ENCODE data around the gene FSTL4.

FSTL4 gene

GRCh38 chr5:133381571-133382365 is 230.6 kb downstream of the FSTL4 start:
- no peak overlapping the region for H3K9ac ChIP-seq (ENCODE audit: low read length)
- peaks cover 4% of the 10 kb centered on the region; the same call in 1 of the 2 replicates for H3K9me3 ChIP-seq (ENCODE audit: low read length)
- H3K9me2 ChIP-seq (ENCODE audit: low read depth, low read length) = no peaks in the 10 kb centered on the region; the same call in 1 of the 2 replicates
- no peaks in the 10 kb centered on the region for H3K79me2 ChIP-seq (ENCODE audit: insufficient read depth, low read length)
- no peaks in the 10 kb centered on the region for H3F3A ChIP-seq (ENCODE audit: insufficient read depth, low read length)
- no peak for TF ChIP-seq CTCF (IDR thresholded peaks at IDR 0.05; ENCODE audit: low read length)
- TF ChIP-seq EZH2 (IDR thresholded peaks at IDR 0.05; ENCODE audit: borderline replicate concordance, low read length) = no peak
- no peaks in the 10 kb centered on the region for H3K4me1 ChIP-seq (ENCODE audit: insufficient read depth, low read length, severe bottlenecking)
- H3K27me3 ChIP-seq (ENCODE audit: insufficient read depth, low read length) = peaks cover 4% of the 10 kb centered on the region; the same call in 1 of the 2 replicates
- H3K4me3 ChIP-seq (ENCODE audit: low read depth, low read length, poor library complexity, severe bottlenecking) = no peak overlapping the region
- H3K4me2 ChIP-seq (ENCODE audit: low read length) = no peak overlapping the region
- H3K36me3 ChIP-seq (ENCODE audit: insufficient read depth, low read length) = no peaks in the 10 kb centered on the region
- H3K27ac ChIP-seq (ENCODE audit: low read depth, low read length, poor library complexity, severe bottlenecking) = no peak overlapping the region
- no peaks in the 10 kb centered on the region for H4K20me1 ChIP-seq (ENCODE audit: insufficient read depth, low read length)
- H2AFZ ChIP-seq (ENCODE audit: low read length) = no peak overlapping the region

- Histone ChIP-seq H3K4me2 (ENCODE audit: low read length) (no peak overlapping the region), H3K27me3 (ENCODE audit: insufficient read depth, low read length) (peaks cover 4% of the 10 kb centered on the region; the same call in 1 of the 2 replicates), H3K4me1 (ENCODE audit: insufficient read depth, low read length, severe bottlenecking) (no peaks in the 10 kb centered on the region), H3K9me3 (ENCODE audit: low read length) (peaks cover 4% of the 10 kb centered on the region; the same call in 1 of the 2 replicates), H3K9ac (ENCODE audit: low read length) (no peak overlapping the region), H3K9me2 (ENCODE audit: low read depth, low read length) (no peaks in the 10 kb centered on the region; the same call in 1 of the 2 replicates), H3F3A (ENCODE audit: insufficient read depth, low read length) (no peaks in the 10 kb centered on the region), H3K4me3 (ENCODE audit: low read depth, low read length, poor library complexity, severe bottlenecking) (no peak overlapping the region), H3K79me2 (ENCODE audit: insufficient read depth, low read length) (no peaks in the 10 kb centered on the region), H3K27ac (ENCODE audit: low read depth, low read length, poor library complexity, severe bottlenecking) (no peak overlapping the region), H4K20me1 (ENCODE audit: insufficient read depth, low read length) (no peaks in the 10 kb centered on the region), H2AFZ (ENCODE audit: low read length) (no peak overlapping the region), H3K36me3 (ENCODE audit: insufficient read depth, low read length) (no peaks in the 10 kb centered on the region)
- no peak for TF ChIP-seq CTCF (IDR thresholded peaks at IDR 0.05; ENCODE audit: low read length)
- TF ChIP-seq EZH2 (IDR thresholded peaks at IDR 0.05; ENCODE audit: borderline replicate concordance, low read length) = no peak
Measured at GRCh38 chr5:133381041-133381440, 231.3 kb downstream of the FSTL4 start.

- Histone ChIP-seq H3K4me1 (ENCODE audit: insufficient read depth, low read length, severe bottlenecking) (no peaks in the 10 kb centered on the region), H3K27me3 (ENCODE audit: insufficient read depth, low read length) (no peaks in the 10 kb centered on the region), H3K9ac (ENCODE audit: low read length) (no peak overlapping the region), H4K20me1 (ENCODE audit: insufficient read depth, low read length) (no peaks in the 10 kb centered on the region), H3K36me3 (ENCODE audit: insufficient read depth, low read length) (no peaks in the 10 kb centered on the region), H2AFZ (ENCODE audit: low read length) (no peak overlapping the region), H3F3A (ENCODE audit: insufficient read depth, low read length) (no peaks in the 10 kb centered on the region), H3K9me3 (ENCODE audit: low read length) (peaks cover 4% of the 10 kb centered on the region; the same call in 1 of the 2 replicates), H3K79me2 (ENCODE audit: insufficient read depth, low read length) (no peaks in the 10 kb centered on the region), H3K27ac (ENCODE audit: low read depth, low read length, poor library complexity, severe bottlenecking) (no peak overlapping the region), H3K4me2 (ENCODE audit: low read length) (no peak overlapping the region), H3K9me2 (ENCODE audit: low read depth, low read length) (no peaks in the 10 kb centered on the region; the same call in 1 of the 2 replicates), H3K4me3 (ENCODE audit: low read depth, low read length, poor library complexity, severe bottlenecking) (no peak overlapping the region)
- TF ChIP-seq CTCF (IDR thresholded peaks at IDR 0.05; ENCODE audit: low read length) (no peak), EZH2 (IDR thresholded peaks at IDR 0.05; ENCODE audit: borderline replicate concordance, low read length) (no peak)
Measured at GRCh38 chr5:133377736-133378135, 234.6 kb downstream of the FSTL4 start.
